ENCODE data around the gene FAM76A.
"Not testable (repeated sequence)": the region's sequence is repeated elsewhere in the genome, so short reads cannot be mapped to it uniquely, and the experiment has no call there.

The FAM76A gene

GRCh38 chr1:27726173-27727044 lies 648 bp downstream of the FAM76A start:
- DNase-seq: peak; percentile 66

DNA sequence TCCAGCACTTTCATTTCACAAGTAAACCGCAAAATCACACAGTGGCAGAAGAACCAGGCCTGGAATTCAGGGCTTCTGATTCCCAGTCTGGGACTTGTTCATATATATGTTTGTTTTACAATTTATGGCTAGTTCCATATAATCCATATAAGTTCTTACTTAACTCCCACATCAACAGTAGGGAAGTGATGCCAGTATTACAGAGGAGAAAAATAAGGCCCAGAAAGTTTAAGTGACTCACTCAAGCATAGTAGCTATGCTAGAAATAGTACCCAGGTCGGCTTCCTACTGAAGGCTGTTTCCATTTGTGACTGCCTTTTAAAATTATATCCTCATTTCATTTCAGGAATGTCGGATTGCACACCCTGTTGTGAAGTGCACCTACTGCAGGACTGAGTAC lies 1.4 kb downstream of the FAM76A start:
- DNase-seq: no peak

- DNase-seq: no peak
These were observed 10.5 kb downstream of the FAM76A start for GRCh38 chr1:27736252-27736651.

GRCh38 chr1:27741121-27741520 lies 15.4 kb downstream of the FAM76A start:
- no peak for DNase-seq

GRCh38 chr1:27744556-27744955 lies 18.8 kb downstream of the FAM76A start:
- no peak for DNase-seq

DNA sequence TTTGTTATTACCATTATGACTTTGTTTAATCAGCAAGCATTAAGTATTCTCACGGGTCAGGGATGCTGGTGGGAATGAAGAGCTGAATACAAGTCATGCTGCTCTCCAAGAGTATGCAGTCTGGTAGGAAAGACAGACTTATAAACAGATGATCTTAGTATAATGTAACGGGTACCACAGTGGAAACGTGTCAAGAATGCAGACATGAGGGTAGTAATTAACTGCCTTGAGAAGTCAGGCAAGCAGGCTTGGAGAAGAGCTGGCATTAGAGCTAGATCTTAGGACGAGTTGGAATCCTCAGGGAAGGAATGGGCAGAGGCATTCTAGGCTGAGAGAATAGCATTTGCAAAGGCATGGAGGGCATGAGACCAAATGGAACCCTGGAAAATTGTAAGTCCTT lies 19.7 kb downstream of the FAM76A start:
- no peak for DNase-seq

GRCh38 chr1:27752360-27752759 lies 26.6 kb downstream of the FAM76A start:
- DNase-seq: no peak

DNA sequence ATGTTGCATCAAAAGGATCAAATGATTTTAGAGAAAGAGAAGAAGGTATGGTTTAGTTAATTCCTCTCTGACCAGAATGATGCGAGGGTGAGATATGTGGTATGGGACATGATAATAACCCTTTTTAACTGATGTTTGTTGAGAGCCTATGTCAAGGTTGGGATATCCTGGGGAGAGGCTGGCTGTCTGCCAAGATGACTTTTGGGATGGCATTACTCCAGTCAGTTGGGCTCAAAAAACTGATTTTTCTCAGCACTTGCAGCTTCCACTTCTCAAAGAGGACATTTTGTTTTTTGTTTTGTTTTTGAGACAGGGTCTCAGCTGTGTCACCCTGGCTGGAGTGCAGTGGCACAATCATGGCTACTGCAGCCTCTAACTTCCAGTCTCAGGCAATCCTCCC lies 29.5 kb downstream of the FAM76A start:
- DNase-seq: no peak

DNA sequence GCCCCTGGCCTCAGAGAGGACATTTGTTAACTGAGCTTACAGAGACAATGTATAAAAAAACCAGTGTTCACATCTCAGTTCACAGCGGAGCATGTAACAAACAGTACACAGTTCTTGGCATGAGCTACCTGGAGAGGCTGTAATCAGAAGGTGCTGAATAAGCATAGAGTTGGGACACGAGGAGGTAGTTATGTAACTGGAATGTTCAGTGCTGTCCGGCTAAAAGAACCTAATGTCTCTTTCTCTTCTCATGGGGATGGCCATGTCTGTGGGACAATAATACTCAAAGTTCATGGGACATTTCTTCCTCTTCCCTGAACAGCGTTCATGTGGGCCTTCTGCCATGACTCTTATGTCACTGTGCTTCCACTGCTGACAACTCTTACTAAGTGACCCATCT lies 30.1 kb downstream of the FAM76A start:
- DNase-seq: no peak

- DNase-seq: no peak
These were observed 33.5 kb downstream of the FAM76A start for GRCh38 chr1:27759236-27759635.

- no peak for DNase-seq
These were observed 34.7 kb downstream of the FAM76A start for GRCh38 chr1:27760426-27760825.

DNA sequence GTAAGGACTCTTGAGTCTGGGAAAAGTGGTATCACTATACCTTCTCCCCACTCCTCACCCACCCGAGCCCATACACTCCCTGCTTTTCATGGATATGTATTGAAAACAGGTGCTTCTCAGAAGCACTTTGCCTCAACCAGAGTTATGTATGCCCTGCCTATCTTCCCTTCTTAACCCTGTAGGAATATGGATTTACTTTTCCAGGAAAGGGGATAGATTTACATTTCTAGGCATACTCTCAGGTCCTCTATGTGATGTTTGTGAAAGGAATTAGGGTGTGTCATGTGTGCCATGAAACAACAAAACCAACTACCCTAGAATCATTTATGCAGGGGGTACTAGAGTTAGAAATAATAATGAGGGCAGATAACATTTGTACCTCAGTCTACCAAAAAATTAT lies 36.3 kb downstream of the FAM76A start:
- DNase-seq: no peak

DNA sequence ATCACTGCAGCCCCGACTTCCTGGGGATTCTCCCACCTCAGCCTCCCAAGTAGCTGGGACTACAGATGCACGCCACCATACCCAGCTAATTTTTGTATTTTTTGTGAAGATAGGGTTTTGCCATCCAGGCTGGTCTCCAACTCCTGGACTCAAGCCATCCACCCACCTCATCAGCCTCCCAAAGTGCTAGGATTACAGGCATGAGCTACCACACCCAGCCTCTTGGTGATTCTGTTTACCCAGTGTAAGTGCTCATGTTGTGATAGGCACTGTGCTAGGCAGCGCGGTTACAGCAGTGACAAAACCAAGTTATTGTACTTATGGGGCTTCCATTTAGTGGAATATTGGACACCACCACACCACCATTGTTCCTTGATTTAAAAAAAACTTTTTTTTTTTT lies 37.6 kb downstream of the FAM76A start:
- no peak for DNase-seq

DNA sequence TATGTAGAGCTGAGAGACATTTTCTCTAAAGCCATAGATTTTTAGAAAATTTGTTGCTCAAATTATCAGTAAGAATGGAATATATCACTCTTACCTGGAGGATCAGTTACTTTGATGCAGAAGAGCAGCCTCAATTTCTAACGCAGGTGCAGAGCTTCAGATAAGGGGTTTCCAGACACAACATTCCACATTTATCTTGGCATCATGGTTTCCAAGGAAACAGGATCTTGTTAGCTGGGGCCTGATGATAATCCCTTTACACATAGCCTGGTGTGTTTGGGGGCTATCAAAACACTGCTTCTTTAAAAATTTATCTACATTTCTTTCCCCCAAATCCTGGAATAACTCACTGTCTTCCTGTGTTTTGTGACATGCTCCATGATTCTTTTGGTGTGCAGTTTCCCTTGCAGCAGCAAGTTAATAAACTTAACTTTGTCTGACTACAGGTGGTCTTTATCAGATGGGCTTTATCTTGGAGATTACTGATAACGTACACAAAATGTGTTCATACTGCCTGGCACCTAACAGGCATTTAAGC lies 44.6 kb downstream of the FAM76A start:
- DNase-seq: no peak

DNA sequence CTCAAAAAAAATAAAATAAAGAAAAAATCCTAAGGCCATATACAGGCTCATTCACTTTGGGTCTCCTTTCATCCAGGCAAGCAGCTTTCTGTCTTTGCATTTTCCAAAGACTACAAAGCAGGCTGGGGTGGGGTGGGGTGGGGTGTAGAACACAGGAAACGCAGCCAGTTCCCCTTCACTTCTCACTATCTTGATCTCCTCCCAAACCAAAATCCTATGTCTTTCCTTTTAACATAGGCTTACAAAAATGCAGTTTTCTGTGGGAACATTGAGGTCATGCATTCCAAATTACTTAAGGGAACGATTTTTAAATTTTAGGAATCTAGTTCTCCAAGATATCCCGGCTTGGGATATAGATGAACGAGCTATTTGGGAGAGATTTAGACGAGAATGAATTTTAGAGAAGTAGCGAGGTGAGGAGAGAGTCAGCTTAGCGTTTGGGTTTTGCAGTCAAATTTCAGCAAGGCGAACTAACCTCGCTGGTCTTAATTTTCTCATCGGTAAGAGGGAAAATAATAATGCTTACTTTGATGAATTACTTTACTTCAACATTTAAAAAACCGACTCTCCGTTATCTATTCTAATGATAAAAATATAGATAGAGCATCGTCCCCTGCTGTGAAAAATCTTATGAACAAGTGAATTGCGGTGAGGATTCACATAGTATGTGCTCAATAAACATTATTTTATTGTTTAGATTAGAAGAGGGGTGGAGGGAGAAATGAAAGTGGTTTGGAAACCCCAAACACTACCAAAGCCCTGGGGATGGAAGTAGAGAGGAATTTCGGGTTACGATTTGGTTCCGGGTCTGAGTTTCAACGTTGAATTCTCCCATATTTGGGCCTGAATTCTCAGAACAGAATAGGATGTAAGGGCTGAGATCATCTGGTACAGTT lies 46.5 kb downstream of the FAM76A start:
- no peak for DNase-seq

DNA sequence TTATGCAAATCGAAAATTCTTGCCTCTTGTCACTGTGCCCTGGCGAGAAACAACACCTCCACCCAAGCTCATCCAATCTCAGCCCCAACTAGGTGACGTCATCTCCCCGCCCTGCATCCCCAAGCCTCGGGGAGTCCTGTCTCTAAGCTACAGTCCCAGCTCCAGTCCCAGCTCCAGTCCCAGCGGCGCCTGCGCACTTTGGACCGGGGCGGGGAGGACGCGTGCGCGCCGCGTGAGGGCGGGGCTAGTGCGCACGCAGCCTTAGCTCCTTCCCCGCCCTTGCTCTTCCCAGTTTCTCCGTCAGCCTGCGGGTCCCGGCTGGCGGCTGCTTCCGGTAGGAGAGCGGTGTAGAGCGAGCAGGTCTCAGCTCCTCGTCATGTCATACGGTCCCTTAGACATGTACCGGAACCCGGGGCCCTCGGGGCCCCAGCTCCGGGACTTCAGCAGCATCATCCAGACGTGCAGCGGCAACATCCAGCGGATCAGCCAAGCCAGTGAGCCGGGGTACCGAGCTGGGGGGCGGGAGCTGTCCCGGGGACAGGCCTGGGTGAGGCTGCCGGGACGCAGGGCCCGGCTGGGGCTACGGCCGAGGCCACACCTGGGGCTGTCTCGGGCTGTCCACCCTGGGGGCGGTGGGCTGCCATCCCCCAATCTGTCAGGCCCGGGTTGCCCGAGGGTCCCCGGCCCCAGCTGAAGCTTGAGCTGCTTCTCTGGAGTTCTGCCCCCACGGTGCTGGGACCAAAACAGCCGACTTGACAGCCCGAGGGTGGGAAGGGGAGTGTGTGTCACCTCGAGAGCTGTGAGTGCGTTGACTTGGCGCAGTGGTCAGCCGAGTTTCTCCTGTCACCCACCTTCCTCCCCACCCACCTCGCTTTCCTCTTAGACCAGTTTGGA lies 47.4 kb downstream of the FAM76A start, which contains the start of gene STX12:
Gene STX12 (plus strand): TSS at position 288 of the 894 bp plus-strand sequence. CDS start 89 bp downstream, at position 377.
- DNase-seq: peak; percentile 99

GRCh38 chr1:27773826-27774445 lies 48.2 kb downstream of the FAM76A start:
- DNase-seq: no peak

- DNase-seq: no peak
These were observed 48.9 kb downstream of the FAM76A start for GRCh38 chr1:27774654-27775053.

DNA sequence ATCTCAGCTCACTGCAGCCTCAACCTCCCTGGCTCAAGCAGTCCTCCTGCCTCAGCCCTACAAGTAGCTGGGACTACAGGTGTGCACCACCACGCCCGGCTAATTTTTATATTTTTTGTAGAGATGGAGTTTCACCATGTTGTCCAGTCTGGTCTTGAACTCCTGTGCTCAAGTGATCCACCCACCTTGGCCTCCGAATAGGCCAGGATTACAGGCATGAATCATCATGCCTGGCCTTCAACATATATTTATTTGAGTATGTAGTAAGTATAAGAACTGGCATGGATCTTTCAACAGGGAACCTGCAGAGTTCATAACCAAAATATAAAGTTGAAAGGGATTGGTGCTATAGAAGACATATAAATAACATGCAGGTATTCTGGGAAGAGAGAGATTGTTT lies 49.6 kb downstream of the FAM76A start:
- not testable (repeated sequence) for DNase-seq

DNA sequence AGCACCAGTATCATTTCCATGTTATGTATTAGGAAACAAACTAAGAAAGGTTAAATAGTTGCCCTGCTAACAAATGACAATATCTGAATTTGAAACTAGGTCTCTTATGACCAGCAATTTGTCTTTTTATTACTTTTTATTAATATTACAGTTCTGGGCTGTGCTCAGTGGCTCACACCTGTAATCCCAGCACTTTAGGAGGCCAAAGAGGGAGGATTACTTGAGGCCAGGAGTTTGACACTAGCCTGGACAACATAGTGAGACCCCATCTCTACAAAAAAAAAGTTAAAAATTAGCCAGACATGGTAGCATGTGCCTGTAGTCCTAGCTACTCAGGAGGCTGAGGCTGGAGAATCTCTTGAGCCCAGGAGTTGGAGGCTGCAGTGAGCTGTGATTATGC lies 50.5 kb downstream of the FAM76A start:
- DNase-seq: not testable (repeated sequence)

DNA sequence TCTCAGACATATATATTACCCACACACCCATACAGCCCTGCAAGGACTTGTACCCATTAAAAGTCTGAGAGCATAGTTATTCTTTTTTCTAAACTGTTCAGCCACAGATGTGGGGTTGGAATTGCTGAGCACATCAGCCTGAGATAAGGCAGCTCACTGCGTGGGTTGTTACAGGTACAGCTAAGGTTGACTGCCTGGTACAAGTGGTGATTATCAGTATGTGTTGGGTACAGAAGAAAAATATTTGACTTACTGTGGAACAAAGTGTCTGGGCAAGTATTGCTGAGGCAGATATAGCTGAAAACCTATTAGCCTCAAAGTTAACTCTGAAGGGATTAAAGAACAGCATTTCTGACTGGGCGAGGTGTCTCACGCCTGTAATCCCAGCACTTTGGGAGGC lies 52.3 kb downstream of the FAM76A start:
- DNase-seq: no peak

DNA sequence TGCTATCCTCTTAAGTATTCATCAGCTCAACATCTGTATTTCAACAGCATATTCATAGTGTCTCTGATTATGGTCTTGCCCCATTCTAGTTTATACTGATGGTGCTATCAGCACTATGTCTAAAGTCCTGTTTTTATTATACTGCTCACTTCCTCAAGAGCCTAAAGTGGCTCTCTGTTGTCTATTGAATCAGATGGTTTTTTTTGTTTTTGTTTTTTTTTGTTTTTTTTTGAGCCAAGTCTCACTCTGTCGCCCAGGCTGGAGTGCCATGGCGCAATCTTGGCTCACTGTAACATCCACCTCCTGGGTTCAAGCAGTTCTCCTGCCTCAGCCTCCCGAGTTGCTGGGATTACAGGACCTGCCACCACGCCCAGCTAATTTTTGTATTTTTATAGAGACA lies 53.4 kb downstream of the FAM76A start:
- no peak for DNase-seq
